SK-N-SH (cell line): ENCODE measurements around the gene BSCL2. TPM values are rescaled to one million over a fixed set of nuclear protein-coding genes. Genes with fewer than 3 reads are reported as not detected.

Source experiments
- CTCF ChIA-PET: fragments of 300-600, 350-600 bp; formaldehyde crosslinking; extraction: SDS; loops from one replicate; lab custom pipeline; 2021; lab: Yijun Ruan, JAX
- POLR2A ChIA-PET: fragments of 350-600 bp; sonication (Branson Sonifier 250); formaldehyde crosslinking; extraction: SDS; loops from one replicate; lab custom pipeline; 2020; ENCODE audit warnings: antibody characterized with exemption, inconsistent platforms; lab: Yijun Ruan, JAX
- DNase-seq: peaks from one replicate; pipeline ENCODE4 v3.0.0; 2012
- H2AFZ ChIP-seq: fragments of 200-600 bp; sonication (generic); 2 replicates; pipeline ENCODE4 v1.8.1; 2016; ENCODE audit warnings: antibody characterized with exemption, mild to moderate bottlenecking, low read depth
- H3F3A ChIP-seq: fragments of 200-600 bp; sonication (generic); replicated peaks from 2 replicates; pipeline ENCODE3; 2016; ENCODE audit warnings: antibody characterized with exemption, mild to moderate bottlenecking; ENCODE audit not compliant: insufficient read depth
- H3K27ac ChIP-seq, 2 experiments: fragments of 200-500 bp in 1 of 2; fragments of 200-600 bp in 1 of 2; sonication (Bioruptor generic) in 1 of 2; sonication (generic), shearing (Covaris generic) in 1 of 2; 2 replicates each; pipeline versions ENCODE4 v1.5.1 to v1.6.1; 2014 to 2016; ENCODE audit warnings: low read depth in 2 of 2, inconsistent platforms in 1 of 2, low read length in 1 of 2, mild to moderate bottlenecking in 1 of 2, mixed read lengths in 1 of 2
- H3K27me3 ChIP-seq: fragments of 200-600 bp; sonication (generic), shearing (Covaris generic); 2 replicates; pipeline ENCODE4 v1.6.1; 2016; ENCODE audit warnings: mixed run types; ENCODE audit not compliant: insufficient read depth
- H3K36me3 ChIP-seq, 2 experiments: fragments of 200-500 bp in 1 of 2; fragments of 200-600 bp in 1 of 2; sonication (Bioruptor generic) in 1 of 2; sonication (generic) in 1 of 2; replicated peaks in 1 of 2; 2 replicates each; pipeline versions ENCODE3 to v1.5.1; 2014 to 2016; ENCODE audit warnings: low read length in 1 of 2, mild to moderate bottlenecking in 1 of 2; ENCODE audit not compliant: insufficient read depth in 2 of 2, control insufficient read depth in 1 of 2
- H3K4me1 ChIP-seq, 2 experiments: fragments of 200-500 bp in 1 of 2; fragments of 200-600 bp in 1 of 2; sonication (Bioruptor generic) in 1 of 2; sonication (generic), shearing (Covaris generic) in 1 of 2; 2 replicates each; pipeline versions ENCODE4 v1.5.1 to v1.6.1; 2014 to 2016; ENCODE audit warnings: low read depth in 1 of 2, low read length in 1 of 2, mixed run types in 1 of 2; ENCODE audit not compliant: insufficient read depth in 2 of 2, control insufficient read depth in 1 of 2
- H3K4me2 ChIP-seq: fragments of 200-600 bp; sonication (generic), shearing (Covaris generic); 2 replicates; pipeline ENCODE4 v1.6.1; 2017; ENCODE audit warnings: mixed run types
- H3K4me3 ChIP-seq, 2 experiments: fragments of 200-500 bp in 1 of 2; fragments of 200-600 bp in 1 of 2; sonication (Bioruptor generic) in 1 of 2; sonication (generic), shearing (Covaris generic) in 1 of 2; 2 replicates each; pipeline versions ENCODE4 v1.5.1 to v1.8.1; 2014 to 2016; ENCODE audit warnings: low read depth in 2 of 2, inconsistent platforms in 1 of 2, low read length in 1 of 2, mild to moderate bottlenecking in 1 of 2, mixed read lengths in 1 of 2, moderate library complexity in 1 of 2
- H3K79me2 ChIP-seq: fragments of 200-600 bp; sonication (generic); 2 replicates; pipeline ENCODE4 v1.8.1; 2017; ENCODE audit warnings: mild to moderate bottlenecking; ENCODE audit not compliant: insufficient read depth
- H3K9ac ChIP-seq: fragments of 200-600 bp; sonication (generic); 2 replicates; pipeline ENCODE4 v1.6.1; 2017; ENCODE audit warnings: mixed run types
- H3K9me2 ChIP-seq: fragments of 200-600 bp; sonication (generic); 2 replicates; pipeline ENCODE4 v1.6.1; 2017; ENCODE audit warnings: mixed run types
- H3K9me3 ChIP-seq: fragments of 200-600 bp; sonication (generic); 2 replicates; pipeline ENCODE4 v1.6.1; 2017; ENCODE audit warnings: mixed run types, mild to moderate bottlenecking, moderate library complexity
- H4K20me1 ChIP-seq: fragments of 200-600 bp; sonication (generic); 2 replicates; pipeline ENCODE4 v1.6.1; 2017; ENCODE audit warnings: mild to moderate bottlenecking, mixed run types; ENCODE audit not compliant: insufficient read depth
- CTCF ChIP-seq: fragments of 200-600 bp; sonication (generic); IDR thresholded peaks from 2 replicates; pipeline ENCODE4 v1.6.1; 2017; ENCODE audit warnings: antibody characterized with exemption, mild to moderate bottlenecking, moderate library complexity
- FOXM1 ChIP-seq: IDR thresholded peaks from 2 replicates; pipeline ENCODE4 v1.4.0; 2012; ENCODE audit warnings: low read depth, mild to moderate bottlenecking
- GABPA ChIP-seq: IDR thresholded peaks from 2 replicates; pipeline ENCODE4 v1.4.0; 2012; ENCODE audit warnings: low read depth, mild to moderate bottlenecking
- NRF1 ChIP-seq: IDR thresholded peaks from 2 replicates; pipeline ENCODE4 v1.6.1; 2012; ENCODE audit warnings: low read depth, mild to moderate bottlenecking, low read length
- PBX3 ChIP-seq: IDR thresholded peaks from 2 replicates; pipeline ENCODE4; 2012
- RAD21 ChIP-seq: IDR thresholded peaks from 2 replicates; pipeline ENCODE4 v1.6.1; 2012; ENCODE audit warnings: mild to moderate bottlenecking, low read length
- RCOR1 ChIP-seq: fragments of 150-350 bp; IDR thresholded peaks from 2 replicates; pipeline ENCODE4 v1.6.1; 2017; ENCODE audit warnings: antibody characterized with exemption, low read length
- SIN3A ChIP-seq: IDR thresholded peaks from 2 replicates; pipeline ENCODE4 v1.6.1; 2012; ENCODE audit warnings: low read depth, mild to moderate bottlenecking, low read length, moderate library complexity, borderline replicate concordance
- WGBS: methylation state at CpG from one replicate; pipeline ENCODE4 v1.1.6; 2017; ENCODE audit warnings: low lambda C conversion rate; 5-methylcytosine and 5-hydroxymethylcytosine counted together
- polyA plus RNA-seq, 3 experiments: library from polyadenylated mRNA; depleted of rRNA; stranded (reverse); fragments of >200 nt; gene quantifications; 2 replicates each; pipeline ENCODE4 v1.2.3, GENCODE V29; 2012

Gene BSCL2
- polyA plus RNA-seq, 1 of the 3 experiments (the other 2 are of a cell fraction): 81.5 TPM

DNA sequence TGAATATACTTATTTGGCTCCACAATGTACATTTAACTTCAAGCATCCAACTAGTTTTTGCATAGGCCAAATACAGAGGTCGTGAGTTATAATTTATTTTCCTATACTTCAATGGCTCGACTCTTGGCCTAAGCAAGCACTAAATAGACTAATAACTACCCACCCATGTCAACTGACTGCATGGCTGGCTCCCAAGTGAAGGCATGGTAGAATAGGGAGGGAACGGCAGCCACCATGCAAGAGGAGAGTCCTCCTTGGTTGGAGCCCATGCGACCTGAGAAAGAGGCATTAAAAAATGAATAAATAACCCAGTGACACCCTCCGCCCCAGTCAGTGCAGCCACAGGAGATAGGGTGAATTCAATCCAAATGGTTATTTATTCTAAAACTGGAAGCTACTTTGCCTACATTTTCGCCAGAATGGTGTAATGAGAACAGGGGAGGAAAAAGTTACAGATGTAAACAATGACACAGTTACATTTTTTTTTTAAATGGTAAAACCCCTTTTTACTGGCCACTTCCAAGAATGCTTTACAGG, 5.1 kb upstream of the BSCL2 start:
- no peak overlapping the region for H3K9ac ChIP-seq
- DNase-seq: no peak
- no peak overlapping the region for H2AFZ ChIP-seq
- no peak overlapping the region for H3K4me2 ChIP-seq
- ChIA-PET CTCF (interaction anchor here (1.5 kb wide), 1 partner anchor 57 kb away, joined by 4 read pairs; no protein-coding TSS in a partner anchor), POLR2A (no interaction called here)
- peaks cover 59 to 68% of the 10 kb centered on the region in 2 experiments for H3K36me3 ChIP-seq
- H3K79me2 ChIP-seq: peaks cover 24% of the 10 kb centered on the region
- H3K9me2 ChIP-seq: no peaks in the 10 kb centered on the region
- peaks cover 68% of the 10 kb centered on the region for H3F3A ChIP-seq
- H3K4me3 ChIP-seq: no peak overlapping the region
- H3K4me1 ChIP-seq: peaks cover 15 to 26% of the 10 kb centered on the region in 2 experiments; a peak in 3 of 4 replicates
- no peaks in the 10 kb centered on the region for H3K27me3 ChIP-seq
- H4K20me1 ChIP-seq: no peaks in the 10 kb centered on the region
- no peak overlapping the region for H3K27ac ChIP-seq
- WGBS: 92% methylated on average over 6 of the region's 6 CpGs
- TF ChIP-seq RAD21 (no peak), SIN3A (no peak)
- no peaks in the 10 kb centered on the region for H3K9me3 ChIP-seq

GRCh38 chr11:62710001-62710345, 2.7 kb upstream of the BSCL2 start:
- Histone ChIP-seq H3K9ac (peak overlapping the region; percentile 70), H3K9me2 (no peaks in the 10 kb centered on the region), H3K4me1 (peaks cover 19 to 44% of the 10 kb centered on the region in 2 experiments; a peak in 3 of 4 replicates), H3F3A (peaks cover 54% of the 10 kb centered on the region), H3K79me2 (peaks cover 9% of the 10 kb centered on the region; the same call in 1 of the 2 replicates), H3K4me2 (peak overlapping the region; percentile 81)
- CTCF ChIA-PET: interaction anchor here (0.6 to 1.5 kb wide), 3 partner anchors 16 to 91 kb away, joined by 3 to 5 read pairs (median 3); no protein-coding TSS in a partner anchor
- TF ChIP-seq FOXM1 (no peak), SIN3A (no peak), GABPA (no peak), RCOR1 (no peak), PBX3 (no peak), NRF1 (no peak), CTCF (no peak)
- TF ChIP-seq, all 33 proteins: peak for 0
- 92% methylated on average over 7 of the region's 7 CpGs for WGBS
- H4K20me1 ChIP-seq: no peaks in the 10 kb centered on the region
- POLR2A ChIA-PET: interaction anchor here (1.5 to 4.0 kb wide), 4 partner anchors 16 to 118 kb away, joined by 5 to 24 read pairs (median 10); partner anchors contain the start of genes C11orf98, CSKMT, HNRNPUL2 and LBHD1
- no peaks in the 10 kb centered on the region for H3K27me3 ChIP-seq
- no peaks in the 10 kb centered on the region for H3K9me3 ChIP-seq
- H2AFZ ChIP-seq: peak overlapping the region; percentile 93
- H3K4me3 ChIP-seq: peak overlapping the region; percentile 35 to 38; a peak in 3 of 4 replicates
- no peak for DNase-seq
- peak overlapping the region; percentile 85 to 94 for H3K27ac ChIP-seq
- peaks cover 40 to 45% of the 10 kb centered on the region in 2 experiments for H3K36me3 ChIP-seq
